Urinary bladder (tissue), 4 donors: ENCODE results near the gene DES. TPM values are rescaled to one million over a fixed set of nuclear protein-coding genes. Genes with fewer than 3 reads are reported as not detected.
"Not testable (repeated sequence)": the region's sequence is repeated elsewhere in the genome, so short reads cannot be mapped to it uniquely, and the experiment has no call there.

Experiments
- DNase-seq: peaks from one replicate; pipeline ENCODE4 v3.0.0-alpha.2; 2015; ENCODE audit errors: extremely low spot score
- H3K27ac ChIP-seq: one replicate; pipeline ENCODE4 v1.5.1; 2013; ENCODE audit warnings: low read depth, mild to moderate bottlenecking, moderate library complexity
- H3K36me3 ChIP-seq: one replicate; pipeline ENCODE4 v1.6.1; 2013; ENCODE audit warnings: mild to moderate bottlenecking, moderate library complexity; ENCODE audit not compliant: insufficient read depth
- H3K4me1 ChIP-seq: one replicate; pipeline ENCODE4 v1.6.1; 2013; ENCODE audit warnings: mild to moderate bottlenecking, moderate library complexity; ENCODE audit not compliant: insufficient read depth
- H3K4me3 ChIP-seq: one replicate; pipeline ENCODE4 v1.5.1; 2013; ENCODE audit warnings: low read depth, low read length
- WGBS: extraction: QIAGEN DNeasy Blood & Tissue Kit; methylation state at CpG from one replicate; pipeline ENCODE4 v1.1.7; 2013; 5-methylcytosine and 5-hydroxymethylcytosine counted together
- polyA plus RNA-seq: library from polyadenylated mRNA; stranded (reverse); fragments of 200-250 nt; gene quantifications from one replicate; pipeline ENCODE4 v1.2.3, GENCODE V29; 2013
- total RNA-seq: library from RNA; depleted of rRNA; stranded (reverse); fragments of >200 nt; gene quantifications from one replicate; pipeline ENCODE4 v1.2.3, GENCODE V29; 2014
- donor health status: healthy with polysubstance abuse.
- donor health status: healthy.

DES gene
- total and polyA plus RNA-seq, 2 donors = 1,909 to 8,236 TPM

DNA sequence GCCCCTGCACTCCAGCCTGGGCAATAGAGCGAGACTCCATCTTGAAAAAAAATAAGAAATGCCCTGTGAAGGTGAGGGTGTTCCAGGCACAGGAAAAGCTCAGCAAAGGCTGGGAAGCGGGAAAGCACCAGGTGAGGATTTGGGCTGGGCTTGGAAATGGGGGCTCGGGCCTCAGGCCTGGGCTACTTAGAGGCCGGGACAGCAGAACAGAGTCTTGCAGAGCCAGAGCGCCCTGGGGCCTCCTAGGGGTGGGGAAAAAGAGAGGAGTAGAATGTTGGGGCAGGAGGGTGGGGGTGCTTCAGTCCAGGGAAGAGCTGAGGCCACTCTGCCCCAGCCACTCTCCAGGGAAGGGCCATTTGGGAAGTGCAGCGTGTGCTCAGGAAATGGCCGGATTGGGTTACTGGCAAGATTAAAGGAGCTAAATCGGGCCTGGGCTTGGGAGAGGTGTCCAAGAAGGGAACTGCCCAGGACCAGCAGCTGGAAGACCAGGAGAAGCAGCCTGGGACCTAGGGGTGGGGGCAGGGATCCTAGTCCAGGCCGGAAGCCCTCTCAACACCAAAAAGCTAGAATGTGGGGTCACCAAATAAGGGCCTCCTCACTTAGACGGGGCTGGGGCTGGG is 13.8 kb upstream of the DES start:
- Histone ChIP-seq H3K27ac (no peak overlapping the region), H3K4me1 (no peaks in the 10 kb centered on the region), H3K4me3 (no peak overlapping the region), H3K36me3 (no peaks in the 10 kb centered on the region)
- WGBS = 61% methylated on average over 10 of the region's 10 CpGs
- DNase-seq = no peak

DNA sequence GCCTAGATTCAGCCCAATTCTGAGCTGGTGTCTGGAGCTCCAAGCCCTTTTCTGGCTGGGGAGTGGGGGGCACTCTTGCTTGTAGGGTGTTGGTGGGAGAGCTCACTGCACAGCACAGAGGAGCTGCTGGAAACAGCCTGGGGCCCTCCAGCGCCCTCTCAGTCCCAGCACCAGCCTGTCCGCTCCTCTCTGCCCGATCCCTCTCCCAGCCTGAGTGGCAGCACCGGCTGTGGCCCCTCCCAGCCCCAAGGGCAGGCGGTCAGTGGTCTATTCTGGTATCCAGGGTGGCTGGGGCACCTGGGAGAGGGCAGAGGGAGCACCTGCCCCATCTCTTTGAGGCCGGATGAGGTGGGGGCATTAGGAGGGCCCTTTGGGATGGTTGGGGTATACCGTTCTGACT is 13.2 kb upstream of the DES start:
- H3K4me3 ChIP-seq = no peak overlapping the region
- WGBS = 57% methylated on average over 7 of the region's 7 CpGs
- no peaks in the 10 kb centered on the region for H3K4me1 ChIP-seq

DNA sequence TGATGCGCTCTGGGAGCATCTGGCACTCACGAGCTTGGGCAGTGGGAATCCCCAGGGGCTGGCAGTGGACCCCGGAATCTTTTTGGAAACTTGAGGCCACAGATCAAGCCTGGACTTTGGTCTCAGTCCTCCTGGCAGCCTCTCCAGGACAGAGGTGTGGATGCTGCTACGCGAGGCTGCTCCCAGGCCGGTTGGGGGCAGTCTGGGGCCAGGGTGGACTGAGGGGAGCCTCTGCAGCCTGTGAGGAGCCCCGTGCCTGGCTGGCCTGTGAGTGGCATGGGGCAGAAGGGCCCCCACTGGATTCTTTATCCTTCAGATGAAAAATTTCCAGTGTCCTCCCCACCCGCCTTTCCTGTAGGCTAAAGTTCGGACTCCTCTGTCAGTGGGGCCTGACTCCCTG is 12.7 kb upstream of the DES start:
- Histone ChIP-seq H3K36me3 (no peaks in the 10 kb centered on the region), H3K4me3 (no peak overlapping the region), H3K4me1 (no peaks in the 10 kb centered on the region), H3K27ac (no peak overlapping the region)
- no peak for DNase-seq
- 60% methylated on average over 9 of the region's 9 CpGs for WGBS

More for the DNA sequence above, 13.2 kb upstream of the DES start:
- Histone ChIP-seq H3K27ac (no peak overlapping the region), H3K36me3 (no peaks in the 10 kb centered on the region)
- DNase-seq = no peak

DNA sequence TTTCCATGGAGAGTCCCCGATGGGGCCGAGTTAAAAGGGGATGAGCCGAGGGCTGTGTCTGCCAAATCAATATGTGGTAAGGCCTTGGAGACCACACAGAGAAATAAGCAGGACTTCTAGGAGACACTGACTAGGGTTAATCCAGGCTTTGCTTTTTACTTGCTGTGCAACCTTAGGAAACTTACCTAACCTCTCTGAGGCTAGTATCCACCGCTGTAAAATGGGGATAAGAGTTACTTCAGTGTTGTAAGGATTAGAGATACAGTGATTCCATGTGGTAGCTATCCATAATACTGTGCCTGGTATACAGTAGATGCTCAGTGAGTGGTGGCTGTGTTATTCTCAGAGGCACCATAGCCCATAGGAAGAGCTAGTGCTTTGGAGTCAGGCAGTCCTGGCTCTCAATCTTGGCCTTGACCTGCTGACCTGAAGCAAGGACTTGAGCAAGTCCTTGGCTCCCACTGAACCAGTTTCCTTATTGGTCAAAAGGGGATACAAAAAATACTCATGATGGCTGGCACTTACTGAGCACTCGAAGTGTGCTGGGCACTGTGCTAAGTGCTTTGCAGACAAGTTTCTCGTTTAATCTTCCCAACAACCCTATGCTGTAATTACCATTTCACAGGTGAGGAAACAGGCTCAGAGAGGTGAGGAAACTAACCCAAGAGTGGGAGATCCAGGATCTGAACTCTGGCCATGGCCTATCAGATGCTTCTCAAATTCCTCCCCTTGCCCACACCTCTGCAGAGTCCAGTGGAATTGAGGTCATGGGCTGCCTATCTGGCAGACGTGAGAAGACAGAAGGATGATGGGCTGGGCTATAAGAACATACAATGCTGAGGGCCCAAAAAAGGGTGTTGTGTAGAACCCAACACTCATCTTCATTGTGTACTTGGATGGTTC is 12.0 kb upstream of the DES start:
- Histone ChIP-seq H3K4me1 (no peaks in the 10 kb centered on the region), H3K4me3 (no peak overlapping the region)
- 77% methylated on average over 7 of the region's 7 CpGs for WGBS

DNA sequence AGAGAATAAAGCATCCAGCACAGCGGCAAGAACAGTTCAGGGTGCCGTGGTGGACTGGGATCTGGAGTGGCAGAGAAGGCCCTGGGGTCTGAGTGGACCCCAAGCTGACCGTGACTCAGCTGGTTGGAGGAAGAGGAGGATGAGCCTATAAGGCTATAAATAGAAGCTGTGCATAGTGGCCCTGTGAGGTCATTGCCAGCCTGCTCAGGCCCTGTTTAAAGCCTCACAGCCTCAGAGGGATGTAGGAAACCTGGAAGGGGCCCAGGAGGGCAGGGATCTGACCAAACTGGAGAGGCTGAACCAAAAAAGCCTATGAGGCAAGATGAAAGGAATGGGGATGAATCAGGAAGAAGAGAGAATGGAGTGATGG is 11.3 kb upstream of the DES start:
- no peak for DNase-seq
- Histone ChIP-seq H3K4me1 (no peaks in the 10 kb centered on the region), H3K36me3 (no peaks in the 10 kb centered on the region), H3K4me3 (no peak overlapping the region), H3K27ac (no peak overlapping the region)
- 46% methylated on average over 3 of the region's 3 CpGs for WGBS

More for the DNA sequence above, 12.0 kb upstream of the DES start:
- DNase-seq = no peak
- H3K27ac ChIP-seq = no peak overlapping the region
- H3K36me3 ChIP-seq = no peaks in the 10 kb centered on the region

DNA sequence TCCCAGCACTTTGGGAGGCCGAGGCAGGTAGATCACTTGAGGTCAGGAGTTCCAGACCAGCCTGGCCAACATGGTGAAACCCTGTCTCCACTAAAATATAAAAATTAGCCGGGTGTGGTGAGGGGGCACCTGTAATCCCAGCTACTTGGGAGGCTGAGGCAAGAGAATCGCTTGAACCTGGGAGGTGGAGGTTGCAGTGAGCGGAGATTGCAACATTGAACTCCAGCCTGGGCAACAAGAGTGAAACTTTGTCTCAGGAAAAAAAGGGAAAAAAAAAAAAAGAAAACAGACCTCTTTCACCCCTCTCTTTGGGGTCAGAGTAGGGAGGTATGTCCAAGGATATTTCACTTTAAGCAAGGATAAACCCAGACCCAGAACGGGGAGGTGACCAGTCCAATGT is 10.8 kb upstream of the DES start:
- H3K36me3 ChIP-seq, H3K4me3 ChIP-seq, H3K4me1 ChIP-seq, H3K27ac ChIP-seq, DNase-seq: not testable (repeated sequence)
- WGBS = 73% methylated on average over 5 of the region's 5 CpGs

DNA sequence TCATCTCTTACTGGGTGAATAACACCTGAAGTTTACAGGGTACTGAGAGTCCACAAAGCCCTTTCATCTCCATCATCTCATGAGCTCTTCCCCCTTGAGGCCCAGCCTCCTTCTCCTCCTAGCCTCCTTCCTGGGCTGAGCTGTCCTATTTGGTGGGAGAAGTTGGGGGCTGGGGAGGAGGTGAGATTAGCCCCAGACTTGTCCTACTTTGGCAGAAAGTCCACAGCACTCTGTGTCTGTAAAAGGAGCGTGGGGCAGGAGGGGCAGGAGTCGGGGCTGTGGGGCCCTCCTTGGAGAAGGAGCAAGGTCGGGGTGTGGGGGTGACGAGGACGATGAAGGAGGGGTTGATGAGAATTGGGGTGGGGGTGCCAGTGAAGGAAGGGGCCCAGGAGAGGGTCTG is 10.0 kb upstream of the DES start:
- Histone ChIP-seq H3K4me1 (no peaks in the 10 kb centered on the region), H3K36me3 (no peaks in the 10 kb centered on the region), H3K27ac (no peak overlapping the region), H3K4me3 (no peak overlapping the region)
- no peak for DNase-seq
- 45% methylated on average over 5 of the region's 5 CpGs for WGBS

DNA sequence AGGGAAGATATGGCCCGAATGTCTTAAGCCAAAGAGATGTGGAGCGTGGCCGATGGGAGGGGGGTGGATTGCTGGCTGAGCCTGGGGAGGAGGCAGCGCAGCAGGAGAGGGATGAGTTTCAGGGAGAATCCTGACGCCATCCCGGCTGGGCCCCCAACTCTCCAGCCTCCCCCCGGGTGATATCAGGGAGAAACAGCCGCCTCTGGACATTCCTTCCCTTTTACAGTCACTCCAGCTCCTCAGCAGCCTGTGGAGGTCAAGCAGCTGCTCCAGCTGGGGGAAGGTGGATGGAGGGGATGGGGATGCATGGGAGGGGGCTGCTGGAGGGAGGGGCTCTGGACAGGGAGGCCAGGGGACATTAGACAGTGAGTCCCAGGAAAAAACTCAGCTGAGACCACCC is 9.5 kb upstream of the DES start:
- DNase-seq = no peak

DNA sequence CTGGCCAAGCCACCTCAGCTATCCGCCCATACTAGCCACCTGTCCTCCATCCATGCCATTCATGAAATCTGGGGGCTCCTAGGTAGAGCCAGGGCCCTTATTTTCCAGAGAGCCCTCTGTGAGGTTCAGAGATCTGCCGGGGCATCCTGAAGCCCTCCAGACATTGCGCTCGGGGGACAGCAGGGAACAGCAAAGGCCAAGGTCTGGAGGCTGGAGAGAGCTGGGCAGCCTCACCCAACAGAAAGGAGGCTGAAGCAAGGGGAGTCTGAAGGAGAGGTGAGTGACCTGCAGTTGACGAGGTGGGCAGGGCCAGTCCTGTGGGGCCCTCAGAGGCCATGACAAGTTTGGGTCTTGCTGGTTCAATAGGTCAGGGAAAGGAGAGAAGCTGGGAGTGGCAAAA is 8.6 kb upstream of the DES start:
- no peak overlapping the region for H3K27ac ChIP-seq
- no peaks in the 10 kb centered on the region for H3K4me1 ChIP-seq
- H3K36me3 ChIP-seq = no peaks in the 10 kb centered on the region
- DNase-seq = no peak
- H3K4me3 ChIP-seq = no peak overlapping the region
- WGBS = 94% methylated on average over 5 of the region's 5 CpGs

More for the DNA sequence above, 9.5 kb upstream of the DES start:
- no peak overlapping the region for H3K27ac ChIP-seq
- H3K4me3 ChIP-seq = no peak overlapping the region
- no peaks in the 10 kb centered on the region for H3K4me1 ChIP-seq
- H3K36me3 ChIP-seq = no peaks in the 10 kb centered on the region
- 26% methylated on average over 8 of the region's 8 CpGs for WGBS

DNA sequence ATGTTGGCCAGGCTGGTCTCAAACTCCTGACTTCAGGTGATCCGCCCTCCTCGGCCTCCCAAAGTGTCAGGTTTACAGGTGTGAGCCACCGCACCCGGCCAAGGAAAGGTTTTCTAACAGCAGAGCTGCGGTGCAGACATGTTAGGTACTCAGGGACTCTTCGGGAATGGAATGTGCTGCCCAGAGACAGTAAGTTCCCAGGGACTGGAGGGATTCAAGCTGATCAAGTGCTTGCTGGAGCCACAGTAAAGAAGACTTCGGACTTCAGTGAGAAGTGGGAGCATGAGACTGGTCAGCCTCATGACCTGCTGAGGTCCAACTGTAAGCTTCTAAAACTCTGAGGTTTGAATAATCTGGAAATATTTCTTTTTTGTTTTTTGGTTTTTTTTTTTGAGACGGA is 7.8 kb upstream of the DES start:
- H3K36me3 ChIP-seq = no peaks in the 10 kb centered on the region
- 79% methylated on average over 8 of the region's 8 CpGs for WGBS
- no peaks in the 10 kb centered on the region for H3K4me1 ChIP-seq
- DNase-seq = no peak
- H3K27ac ChIP-seq = no peak overlapping the region
- no peak overlapping the region for H3K4me3 ChIP-seq

DNA sequence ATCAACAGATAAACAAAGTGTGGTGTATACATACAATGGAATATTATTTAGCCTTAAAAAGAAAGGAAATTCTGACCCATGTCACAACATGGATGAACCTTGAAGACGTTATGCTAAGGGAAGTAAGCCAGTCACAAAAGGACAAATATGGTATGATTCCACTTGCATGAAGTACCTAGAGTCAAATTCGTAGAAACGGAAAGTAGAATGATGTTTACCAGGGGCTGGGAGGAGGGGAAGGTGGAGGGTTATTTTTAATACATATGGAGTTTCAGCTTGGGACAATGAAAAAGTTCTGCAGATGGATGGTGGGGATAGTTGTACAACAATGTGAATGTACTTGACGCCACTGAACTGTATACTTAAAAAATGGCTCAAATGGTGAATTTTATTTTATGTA is 3.3 kb upstream of the DES start:
- 64% methylated on average over 4 of the region's 4 CpGs for WGBS
- Histone ChIP-seq H3K4me1 (no peaks in the 10 kb centered on the region), H3K27ac (no peak overlapping the region), H3K36me3 (no peaks in the 10 kb centered on the region), H3K4me3 (no peak overlapping the region)
- no peak for DNase-seq

DNA sequence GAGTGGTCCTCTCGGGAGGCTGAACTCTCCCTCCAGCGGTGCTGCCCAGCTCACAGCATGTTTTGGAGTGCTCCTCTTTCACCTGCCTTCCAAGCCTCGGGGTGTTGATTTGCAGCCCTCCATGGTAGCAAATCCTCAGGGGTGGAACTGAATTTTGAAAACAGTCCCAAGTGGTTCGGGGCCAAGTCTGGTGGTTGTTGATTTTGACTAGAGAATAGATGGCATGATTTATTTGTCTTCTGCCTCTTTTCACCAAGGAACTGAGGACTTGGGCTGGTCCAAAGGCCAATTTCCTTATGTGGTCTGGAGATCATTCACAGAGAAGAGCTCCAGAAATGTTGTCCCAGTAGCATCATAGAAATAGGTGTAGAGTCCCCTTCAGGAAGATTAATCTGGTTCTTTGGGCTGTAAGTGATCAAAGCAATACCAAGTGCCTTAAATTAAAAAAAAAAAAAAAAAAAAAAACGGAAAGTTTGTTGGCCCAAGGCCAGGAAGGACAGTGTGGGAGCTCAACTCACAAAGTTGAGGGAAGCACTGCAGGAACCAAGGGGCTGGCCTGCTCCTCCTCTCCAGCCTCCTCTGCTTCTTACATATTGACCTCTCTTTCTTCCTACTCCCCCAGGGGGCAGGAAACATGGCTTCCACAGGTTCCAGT is 2.5 kb upstream of the DES start:
- H3K27ac ChIP-seq = no peak overlapping the region
- WGBS = 53% methylated on average over 5 of the region's 5 CpGs
- H3K4me3 ChIP-seq = no peak overlapping the region

DNA sequence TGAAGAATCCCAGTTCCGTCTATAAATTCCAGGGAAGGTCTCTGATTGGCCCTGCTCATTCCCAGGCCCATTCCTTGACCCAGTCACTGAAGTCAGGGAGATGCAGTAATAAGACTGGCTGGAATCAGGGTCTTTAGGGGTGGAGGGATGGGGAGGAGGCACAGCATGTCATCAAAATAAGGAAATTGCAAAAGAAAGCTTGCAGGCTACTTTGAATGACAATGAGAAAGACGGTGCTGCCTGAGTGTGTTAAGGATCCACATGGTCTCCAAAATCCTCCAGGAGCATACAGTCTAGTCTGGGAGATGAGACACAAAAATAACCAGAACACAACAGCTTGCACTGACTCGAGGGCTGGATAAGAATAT is 2.0 kb upstream of the DES start:
- no peak overlapping the region for H3K27ac ChIP-seq
- H3K4me3 ChIP-seq = no peak overlapping the region
- no peaks in the 10 kb centered on the region for H3K36me3 ChIP-seq
- WGBS = 32% methylated on average over 3 of the region's 3 CpGs
- no peaks in the 10 kb centered on the region for H3K4me1 ChIP-seq
- no peak for DNase-seq

More for the DNA sequence above, 2.5 kb upstream of the DES start:
- H3K36me3 ChIP-seq = no peaks in the 10 kb centered on the region
- DNase-seq = no peak
- H3K4me1 ChIP-seq = no peaks in the 10 kb centered on the region

DNA sequence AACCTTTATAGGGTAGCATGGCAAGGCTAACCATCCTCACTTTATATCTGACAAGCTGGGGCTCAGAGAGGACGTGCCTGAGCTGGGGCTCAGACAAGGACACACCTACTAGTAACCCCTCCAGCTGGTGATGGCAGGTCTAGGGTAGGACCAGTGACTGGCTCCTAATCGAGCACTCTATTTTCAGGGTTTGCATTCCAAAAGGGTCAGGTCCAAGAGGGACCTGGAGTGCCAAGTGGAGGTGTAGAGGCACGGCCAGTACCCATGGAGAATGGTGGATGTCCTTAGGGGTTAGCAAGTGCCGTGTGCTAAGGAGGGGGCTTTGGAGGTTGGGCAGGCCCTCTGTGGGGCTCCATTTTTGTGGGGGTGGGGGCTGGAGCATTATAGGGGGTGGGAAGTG is 1.2 kb upstream of the DES start:
- no peak overlapping the region for H3K27ac ChIP-seq
- no peaks in the 10 kb centered on the region for H3K36me3 ChIP-seq
- no peaks in the 10 kb centered on the region for H3K4me1 ChIP-seq
- DNase-seq = no peak
- 57% methylated on average over 4 of the region's 4 CpGs for WGBS
- no peak overlapping the region for H3K4me3 ChIP-seq
